Stimulated activated CD8-positive, alpha-beta memory T cell treated with anti-CD3 and anti-CD28 coated beads, Interleukin-4, amount 100 ng/mL, for 48 hours (primary cell): ENCODE results near the gene MPDZ.

Experiments used
- DNase-seq: peaks from one replicate; pipeline ENCODE4 v3.0.0-alpha.2; 2020

MPDZ gene

GRCh38 chr9:13279284-13280141, at the start of gene MPDZ:
TSS of gene MPDZ (minus strand) at chr9:13279692. CDS start at chr9:13250315, 29,377 bp downstream.
- DNase-seq = no peak

- no peak for DNase-seq
Observed at GRCh38 chr9:13324988-13325387, 45.5 kb upstream of the MPDZ start.

- no peak for DNase-seq
Observed at GRCh38 chr9:13322828-13323550, 43.5 kb upstream of the MPDZ start.

GRCh38 chr9:13318027-13318426, 38.5 kb upstream of the MPDZ start:
- DNase-seq = no peak

- no peak for DNase-seq
Observed at GRCh38 chr9:13296972-13297371, 17.5 kb upstream of the MPDZ start.

GRCh38 chr9:13295556-13295955, 16.1 kb upstream of the MPDZ start:
- DNase-seq = no peak

GRCh38 chr9:13292782-13293181, 13.3 kb upstream of the MPDZ start:
- no peak for DNase-seq

GRCh38 chr9:13292158-13292557, 12.7 kb upstream of the MPDZ start:
- DNase-seq = no peak

- no peak for DNase-seq
Observed at GRCh38 chr9:13291718-13292117, 12.2 kb upstream of the MPDZ start.

- DNase-seq = no peak
Observed at GRCh38 chr9:13284011-13284410, 4.5 kb upstream of the MPDZ start.

GRCh38 chr9:13282998-13283397, 3.5 kb upstream of the MPDZ start:
- DNase-seq = no peak

GRCh38 chr9:13281356-13282016, 2.0 kb upstream of the MPDZ start:
- no peak for DNase-seq

GRCh38 chr9:13278368-13279246, 885 bp downstream of the MPDZ start:
- DNase-seq = no peak

- no peak for DNase-seq
Observed at GRCh38 chr9:13278023-13278367, 1.5 kb downstream of the MPDZ start.

- DNase-seq = no peak
Observed at GRCh38 chr9:13274886-13275641, 4.4 kb downstream of the MPDZ start.

- DNase-seq = no peak
Observed at GRCh38 chr9:13270734-13271133, 8.8 kb downstream of the MPDZ start.

GRCh38 chr9:13269589-13270452, 9.7 kb downstream of the MPDZ start:
- DNase-seq = no peak

- DNase-seq = no peak
Observed at GRCh38 chr9:13268469-13268868, 11.0 kb downstream of the MPDZ start.

- DNase-seq = no peak
Observed at GRCh38 chr9:13267743-13268142, 11.7 kb downstream of the MPDZ start.

- DNase-seq = no peak
Observed at GRCh38 chr9:13266167-13266566, 13.3 kb downstream of the MPDZ start.

GRCh38 chr9:13264788-13265187, 14.7 kb downstream of the MPDZ start:
- no peak for DNase-seq
